HG03095 (cell line): ENCODE measurements around the gene MVB12B.

Experiments
- ATAC-seq: cut with Tn5 transposase; IDR thresholded peaks from one replicate; pipeline ENCODE4 v1.9.1; 2021; ENCODE audit warnings: moderate library complexity; ENCODE audit not compliant: unreplicated experiment

MVB12B gene

GRCh38 chr9:126486276-126486675 lies 159.6 kb downstream of the MVB12B start:
- ATAC-seq, result no peak

- ATAC-seq, result no peak
These were observed 161.2 kb downstream of the MVB12B start for GRCh38 chr9:126487856-126488255.

- no peak for ATAC-seq
These were observed 161.7 kb downstream of the MVB12B start for GRCh38 chr9:126488310-126488709.

DNA sequence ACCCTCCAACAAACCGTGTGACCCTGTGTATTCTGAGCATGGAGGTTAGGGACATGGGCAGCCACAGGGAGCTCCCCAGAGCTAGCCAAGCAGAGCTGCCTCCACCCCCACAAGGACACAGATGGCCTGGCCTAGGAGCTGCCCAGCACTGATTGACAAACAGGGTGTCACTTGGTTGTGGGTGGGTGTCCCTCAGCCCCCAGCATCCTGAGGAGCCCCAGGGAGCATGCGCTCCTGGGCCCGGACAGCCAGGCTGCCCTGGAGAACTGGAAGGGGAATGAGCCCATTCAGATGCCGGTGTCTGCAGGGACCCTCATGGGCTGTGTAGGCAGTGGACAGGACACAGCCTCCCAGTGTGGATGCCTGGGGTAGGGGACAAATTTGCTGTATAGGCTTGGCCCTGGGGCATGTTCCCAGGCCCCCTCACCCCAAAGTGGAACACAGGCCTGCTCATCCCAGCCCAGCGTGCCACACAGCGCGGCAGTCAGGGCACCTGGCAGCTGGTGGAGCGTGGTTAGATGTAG lies 162.3 kb downstream of the MVB12B start:
- no peak for ATAC-seq

GRCh38 chr9:126489581-126490213 lies 163.1 kb downstream of the MVB12B start:
- no peak for ATAC-seq

DNA sequence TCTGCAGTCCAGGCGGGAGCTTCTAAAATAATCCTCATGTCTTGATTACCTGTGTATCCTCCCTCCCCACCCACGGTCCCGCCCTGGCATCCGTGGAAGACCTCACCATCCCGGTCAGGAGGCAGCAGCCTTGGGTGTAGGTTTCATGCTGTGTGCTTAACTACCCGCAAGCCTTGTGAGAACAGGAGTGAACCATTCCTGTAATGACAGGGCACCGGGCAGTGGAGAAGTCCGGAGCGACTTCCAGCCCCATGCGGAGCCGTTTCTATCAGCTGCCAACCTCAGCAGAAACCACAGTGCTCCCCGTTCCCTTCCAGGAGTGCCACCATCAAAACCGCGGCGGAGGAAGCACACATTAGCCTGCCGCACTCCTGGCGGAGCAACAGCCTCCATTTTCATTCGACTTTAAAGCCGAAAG lies 163.6 kb downstream of the MVB12B start:
- ATAC-seq, result no peak

GRCh38 chr9:126490871-126491567 lies 164.4 kb downstream of the MVB12B start:
- ATAC-seq, result no peak

DNA sequence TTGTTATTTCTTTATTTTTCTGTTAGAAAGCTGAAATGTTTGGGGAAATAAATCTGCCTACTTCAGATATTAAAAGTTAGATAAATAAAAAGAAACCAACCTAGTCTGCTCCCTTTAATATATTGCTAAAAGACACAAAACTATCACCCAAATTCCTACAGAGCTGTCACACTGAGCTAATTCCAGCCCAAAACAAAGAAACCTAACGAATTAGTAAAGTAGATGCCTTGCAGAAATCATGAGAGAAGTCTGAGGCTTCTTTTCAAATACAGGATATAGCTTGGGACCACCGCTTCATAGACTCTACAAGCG lies 164.9 kb downstream of the MVB12B start:
- ATAC-seq, result no peak

- ATAC-seq, result no peak
These were observed 165.3 kb downstream of the MVB12B start for GRCh38 chr9:126491949-126492348.

DNA sequence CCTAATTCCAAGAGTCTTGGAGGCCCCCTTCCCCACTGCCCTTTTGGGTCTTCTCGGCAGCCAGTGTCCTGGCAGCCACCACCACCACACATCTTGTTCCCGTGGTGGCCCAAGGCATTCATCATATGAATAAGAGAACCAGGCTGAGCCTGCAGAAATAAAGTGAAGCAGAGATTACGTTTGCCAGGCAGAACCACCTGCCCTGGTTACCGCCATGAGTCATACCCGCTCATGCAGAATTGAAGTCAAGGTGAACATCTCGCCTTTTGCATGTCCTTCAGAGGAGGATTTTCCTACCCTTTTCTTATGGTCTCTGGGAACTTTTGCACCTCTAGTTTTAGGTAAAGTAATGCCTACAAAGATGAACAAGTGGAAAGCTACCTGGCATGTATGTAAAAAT lies 167.6 kb downstream of the MVB12B start:
- no peak for ATAC-seq

DNA sequence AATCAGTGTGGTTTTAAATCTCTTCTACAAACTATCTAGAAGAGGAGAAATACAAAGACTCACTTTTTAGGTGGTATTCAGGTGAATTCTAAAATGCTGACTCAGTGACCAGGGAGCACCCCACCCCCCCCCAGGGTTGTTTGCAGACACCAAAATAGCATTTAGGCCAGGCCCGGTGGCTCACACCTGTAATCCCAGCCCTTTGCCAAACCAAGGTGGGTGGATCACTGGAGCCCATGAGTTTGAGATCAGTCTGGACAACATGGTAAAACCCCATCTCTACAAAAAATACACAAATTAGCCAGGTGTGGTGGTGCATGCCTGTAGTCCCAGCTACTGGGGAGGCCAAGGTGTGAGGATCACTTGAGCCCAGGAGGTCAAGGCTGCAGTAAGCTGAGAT lies 168.1 kb downstream of the MVB12B start:
- ATAC-seq, result no peak

DNA sequence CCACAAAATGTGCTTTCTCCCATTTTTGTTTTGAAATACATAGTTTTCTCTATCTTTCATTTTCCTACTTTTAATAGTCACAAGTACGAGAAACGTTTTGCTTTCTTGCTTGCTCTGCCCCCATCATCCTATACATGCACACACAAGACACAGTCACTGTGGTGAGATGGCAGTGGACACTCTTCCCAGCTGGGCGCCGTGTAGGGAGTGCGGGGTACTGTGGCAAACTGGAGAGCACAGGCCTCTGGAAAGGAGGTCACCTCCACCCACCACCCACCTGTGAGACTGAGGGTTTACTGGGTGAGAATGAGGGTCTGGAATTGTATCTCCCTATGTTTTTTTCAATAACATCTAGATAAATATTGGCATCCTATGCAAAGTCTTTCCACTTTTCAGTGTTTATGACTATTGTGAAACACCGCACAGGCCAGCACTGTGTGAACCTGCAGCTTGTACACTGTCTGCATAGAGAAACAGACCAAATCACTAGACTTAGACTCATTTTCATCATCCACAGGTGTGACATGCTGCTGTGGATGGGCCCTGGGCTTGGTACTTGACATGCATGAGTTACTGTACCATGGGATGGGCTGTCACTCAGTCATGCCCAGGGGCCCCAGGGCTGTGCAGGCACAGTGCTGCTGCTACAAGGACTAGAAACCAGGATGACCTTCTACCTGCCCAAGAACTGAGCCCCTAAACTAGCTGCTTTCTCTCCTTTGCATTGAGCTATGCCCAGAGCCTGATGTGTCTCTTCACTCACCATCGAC lies 169.0 kb downstream of the MVB12B start:
- no peak for ATAC-seq

- no peak for ATAC-seq
These were observed 169.6 kb downstream of the MVB12B start for GRCh38 chr9:126496181-126496576.

DNA sequence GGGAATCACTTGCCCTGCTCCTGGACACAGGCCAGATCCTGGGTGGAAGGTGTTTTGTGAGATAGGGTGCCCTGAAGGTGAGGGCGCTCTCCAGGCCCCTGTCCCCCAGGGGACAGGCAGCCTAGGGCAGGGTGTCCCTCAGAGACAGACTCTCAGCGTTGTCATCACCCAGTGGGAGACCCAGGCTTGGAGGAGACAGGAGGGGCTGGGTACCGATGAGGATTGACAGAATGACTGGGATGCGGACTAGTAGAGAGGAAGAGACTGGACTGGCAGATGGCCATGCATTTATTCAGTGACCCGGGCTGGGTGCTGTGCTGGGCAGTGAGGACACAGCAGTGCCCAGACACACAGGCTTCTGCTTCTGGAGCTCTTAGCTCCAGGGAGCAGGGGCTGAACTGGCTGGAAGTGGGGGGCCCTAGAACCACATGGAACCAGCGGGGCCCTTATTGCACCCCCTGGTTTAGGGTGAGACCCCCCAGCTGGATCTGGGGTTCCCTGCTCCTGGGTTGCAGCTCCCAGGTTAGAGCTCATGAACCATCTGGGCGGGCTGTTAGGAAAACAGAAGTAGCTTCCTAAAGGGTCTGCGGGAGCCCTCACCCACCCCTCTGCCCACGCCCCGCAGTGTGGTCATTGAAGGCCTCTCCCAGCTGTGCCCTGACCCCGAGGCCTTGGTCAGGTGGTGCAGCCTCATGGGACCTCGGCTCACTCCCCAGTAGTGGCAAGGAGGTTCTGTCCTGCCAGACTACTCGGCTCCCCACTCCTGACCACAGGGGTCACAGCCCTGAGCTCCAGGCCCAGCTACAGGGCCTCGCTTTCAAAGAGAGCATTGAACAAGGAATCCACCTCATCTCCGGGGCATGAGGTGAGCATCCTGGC lies 170.4 kb downstream of the MVB12B start:
- no peak for ATAC-seq

DNA sequence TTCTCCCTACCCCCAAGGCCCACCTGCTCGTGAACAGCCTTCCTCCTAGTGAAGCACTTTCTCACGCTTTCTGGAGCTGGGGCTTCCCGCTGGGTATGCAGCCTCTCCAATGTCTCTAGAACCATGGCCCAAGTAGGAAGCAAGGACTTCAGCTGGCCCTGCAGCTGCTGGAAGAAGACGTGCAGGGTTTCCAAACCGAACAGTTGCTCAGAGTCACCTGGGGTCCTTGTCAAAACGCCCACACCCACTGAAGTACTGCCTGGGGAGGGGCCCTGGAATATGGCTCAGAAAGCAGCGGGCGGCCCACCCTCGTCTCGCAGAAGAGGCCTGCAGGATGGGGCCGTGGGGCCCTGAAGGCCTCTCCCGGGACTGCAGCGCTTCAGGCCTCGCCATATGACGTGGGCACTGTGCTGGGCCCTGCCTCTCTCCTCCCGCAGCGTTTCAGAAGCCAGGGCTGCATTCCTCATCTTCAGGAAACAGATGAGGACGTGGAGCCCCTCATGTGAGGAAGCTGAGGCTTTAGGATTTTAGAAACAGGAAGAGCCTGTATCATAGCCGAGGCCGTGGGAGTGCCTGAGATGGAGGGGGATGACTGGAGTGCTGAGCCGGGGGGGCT lies 171.1 kb downstream of the MVB12B start:
- no peak for ATAC-seq

DNA sequence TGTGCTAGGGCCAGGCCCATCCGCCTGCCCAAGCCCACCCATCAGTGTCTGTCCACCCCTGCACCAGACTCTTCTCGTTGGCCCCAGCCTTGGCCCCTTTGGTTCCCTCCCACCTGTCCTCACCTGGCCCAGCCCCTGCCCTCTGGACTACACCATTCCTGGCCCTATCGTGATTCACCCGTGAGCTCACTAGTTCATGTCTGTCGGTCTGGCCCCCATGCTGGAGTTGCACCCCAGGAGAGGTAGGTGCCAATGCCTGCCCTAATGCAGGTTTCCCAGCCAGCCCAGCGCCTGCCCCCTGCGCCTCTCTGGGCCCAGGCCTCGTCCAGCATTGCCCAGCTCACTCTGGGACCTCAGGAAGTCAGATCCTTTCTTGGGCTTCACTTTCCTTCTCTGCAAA lies 171.7 kb downstream of the MVB12B start:
- ATAC-seq, result no peak

DNA sequence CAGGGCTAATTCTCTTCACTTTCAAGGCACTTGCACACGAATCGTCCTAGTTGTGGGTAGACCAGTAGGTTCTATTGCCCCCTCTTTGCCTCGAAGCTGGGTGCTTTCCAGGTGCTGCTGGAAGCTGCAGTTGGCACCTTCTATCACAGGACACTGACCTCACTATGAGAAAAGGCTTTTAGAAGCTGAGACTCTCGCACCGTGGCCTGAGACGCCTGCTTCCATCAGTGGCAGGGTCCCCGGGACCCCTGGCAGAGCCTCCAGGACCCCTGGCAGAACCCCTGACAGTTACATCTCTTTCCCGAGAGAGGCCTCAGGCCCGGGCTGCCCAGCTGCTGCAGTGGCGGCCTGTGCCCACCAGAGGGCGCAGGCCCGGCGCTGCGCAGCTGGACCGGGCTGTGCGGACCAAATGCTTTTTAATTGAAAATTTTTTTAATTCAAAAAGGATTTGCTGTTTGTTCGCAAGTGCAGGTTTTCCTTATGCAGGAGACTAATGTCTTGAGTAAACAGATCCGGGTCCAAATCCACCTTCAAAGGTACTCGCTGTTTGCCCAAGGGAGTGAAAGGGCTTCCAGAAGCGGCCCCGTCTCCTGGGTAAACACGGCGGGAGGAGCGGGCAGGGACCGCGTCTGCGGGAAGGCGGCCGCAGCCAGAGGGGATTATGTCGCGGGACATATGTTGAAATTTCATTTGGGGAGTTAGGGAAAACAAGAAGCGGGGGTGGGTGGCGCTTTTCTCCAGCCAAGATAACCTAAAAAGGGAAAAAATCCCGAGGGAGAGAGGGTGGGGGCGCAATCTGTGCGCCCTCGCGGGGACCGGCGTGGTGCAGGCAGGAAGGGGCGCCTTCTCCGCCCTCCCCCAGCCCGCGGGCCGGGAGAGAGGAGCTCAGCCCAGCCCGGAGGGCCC lies 172.6 kb downstream of the MVB12B start:
- no peak for ATAC-seq

- ATAC-seq, result no peak
These were observed 173.4 kb downstream of the MVB12B start for GRCh38 chr9:126499911-126500599.
